Raji (cell line): ENCODE data around the gene NSMCE4A.
A peak's percentile ranks its signal among the peaks of the same experiment; 100 is the strongest.

Source experiments
- POLR2A ChIP-seq: IDR thresholded peaks from 2 replicates; pipeline ENCODE4 v1.6.1; 2011; ENCODE audit warnings: low read depth, low read length, control low read depth; ENCODE audit not compliant: insufficient read depth

The NSMCE4A gene

GRCh38 chr10:121974535-121975294 lies at the start of gene NSMCE4A:
TSS of gene NSMCE4A (minus strand) at chr10:121975217. CDS start at chr10:121975165, 52 bp downstream.
- peak; percentile 68 for TF ChIP-seq POLR2A

- TF ChIP-seq POLR2A, result no peak
These were observed 47.3 kb upstream of the NSMCE4A start for GRCh38 chr10:122022276-122022675.

DNA sequence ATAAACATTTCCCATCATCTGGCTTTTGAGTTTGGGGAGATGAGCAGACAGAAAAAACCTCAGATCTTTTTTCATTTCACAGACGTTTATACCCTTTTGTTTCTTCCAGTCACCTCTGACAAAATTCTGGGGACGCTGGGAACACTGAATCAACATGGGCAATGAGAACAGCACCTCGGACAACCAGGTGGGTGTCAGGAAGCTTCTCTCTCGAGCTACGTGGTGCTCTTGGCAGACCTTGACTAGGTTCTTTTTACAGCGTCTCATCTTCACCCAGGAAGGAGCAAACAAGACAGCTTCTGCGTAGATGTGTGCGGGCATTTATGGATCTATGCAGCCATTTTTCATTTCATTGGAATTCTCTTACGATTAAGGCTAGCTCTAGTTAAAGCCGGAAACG lies 46.8 kb upstream of the NSMCE4A start:
- TF ChIP-seq POLR2A, result no peak

DNA sequence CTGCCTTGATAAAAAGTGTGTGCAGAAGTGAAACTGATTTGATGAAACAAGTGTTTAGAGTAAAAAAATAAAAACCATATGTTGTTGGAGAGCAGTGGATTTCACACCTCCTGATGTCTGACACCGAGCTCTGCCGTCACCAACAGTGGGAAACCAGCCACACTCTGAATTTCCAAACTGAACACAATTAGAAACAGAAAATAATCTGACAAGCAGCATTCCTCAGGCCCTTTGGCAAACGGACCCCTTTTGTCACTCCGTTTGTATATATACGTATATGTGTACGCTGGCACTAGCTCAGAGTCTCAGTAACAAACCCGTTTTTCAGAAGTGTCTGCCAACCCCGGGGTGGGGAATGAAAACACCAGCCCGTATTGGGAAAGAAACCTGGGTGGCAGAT lies 46.4 kb upstream of the NSMCE4A start:
- TF ChIP-seq POLR2A, result no peak

GRCh38 chr10:122020226-122020625 lies 45.2 kb upstream of the NSMCE4A start:
- TF ChIP-seq POLR2A, result no peak

GRCh38 chr10:122019414-122019975 lies 44.5 kb upstream of the NSMCE4A start:
- no peak for TF ChIP-seq POLR2A

DNA sequence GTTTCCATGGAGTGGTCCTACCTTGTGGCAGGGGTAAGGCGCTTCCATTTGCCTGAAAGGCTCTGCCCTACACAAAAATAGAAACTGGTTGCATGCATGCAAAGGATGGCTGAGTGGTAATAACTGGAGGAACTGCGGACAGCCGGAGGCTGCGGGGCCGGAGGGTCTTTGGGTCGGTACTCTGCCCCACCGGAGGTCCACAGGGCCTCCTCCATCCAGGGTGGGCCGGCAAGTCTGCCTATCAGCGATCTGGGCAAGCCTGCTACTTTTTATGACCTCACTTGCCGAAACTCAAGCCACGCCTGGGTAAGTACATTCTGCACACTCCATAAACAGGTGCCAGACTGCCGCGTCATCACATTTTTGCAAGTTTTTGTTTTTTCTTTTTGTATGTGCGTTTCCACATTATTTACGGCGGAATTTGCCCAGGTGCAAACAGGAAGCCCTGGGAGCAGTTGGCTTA lies 44.0 kb upstream of the NSMCE4A start:
- TF ChIP-seq POLR2A, result no peak

DNA sequence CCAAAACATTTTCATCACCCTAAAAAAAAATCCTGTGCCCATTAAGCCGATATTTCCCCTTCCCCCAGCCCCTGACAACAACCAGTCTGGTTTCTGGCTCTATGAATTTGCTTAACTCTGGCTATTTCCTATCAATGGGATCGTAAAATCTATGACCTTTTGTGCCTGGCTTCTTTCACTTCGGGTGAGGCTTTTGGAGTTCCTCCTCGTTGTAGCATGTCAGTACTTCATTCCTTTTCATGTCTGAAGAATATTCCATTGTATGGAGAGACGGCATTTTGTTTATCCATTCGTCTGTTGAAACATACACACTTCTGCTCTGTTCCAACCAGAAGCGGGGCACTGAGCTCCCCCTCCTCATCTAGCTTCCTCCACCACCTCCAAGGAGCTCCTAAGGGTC lies 43.5 kb upstream of the NSMCE4A start:
- TF ChIP-seq POLR2A, result no peak

GRCh38 chr10:122014652-122015248 lies 39.7 kb upstream of the NSMCE4A start:
- no peak for TF ChIP-seq POLR2A

GRCh38 chr10:122013311-122013780 lies 38.3 kb upstream of the NSMCE4A start:
- TF ChIP-seq POLR2A, result no peak

DNA sequence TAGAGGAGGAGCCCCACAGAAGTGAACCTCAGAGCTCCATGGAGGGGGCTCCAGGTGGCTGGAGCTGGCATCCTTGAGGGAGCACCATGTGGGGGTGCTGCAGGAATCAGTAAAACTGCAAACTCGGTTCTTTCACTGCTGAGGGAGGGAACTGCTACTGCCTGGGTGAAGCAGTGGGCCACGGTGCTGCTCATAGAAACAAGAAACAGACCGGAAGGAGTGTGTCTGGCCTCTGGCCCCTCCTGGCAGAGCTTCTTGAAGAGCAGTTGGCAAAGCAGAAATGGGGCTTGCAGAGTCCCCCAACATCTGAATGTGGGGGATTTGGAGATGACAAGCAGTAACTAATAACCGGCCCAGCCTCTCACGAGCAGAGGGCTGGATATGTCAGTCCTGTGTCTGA lies 37.7 kb upstream of the NSMCE4A start:
- TF ChIP-seq POLR2A, result no peak

DNA sequence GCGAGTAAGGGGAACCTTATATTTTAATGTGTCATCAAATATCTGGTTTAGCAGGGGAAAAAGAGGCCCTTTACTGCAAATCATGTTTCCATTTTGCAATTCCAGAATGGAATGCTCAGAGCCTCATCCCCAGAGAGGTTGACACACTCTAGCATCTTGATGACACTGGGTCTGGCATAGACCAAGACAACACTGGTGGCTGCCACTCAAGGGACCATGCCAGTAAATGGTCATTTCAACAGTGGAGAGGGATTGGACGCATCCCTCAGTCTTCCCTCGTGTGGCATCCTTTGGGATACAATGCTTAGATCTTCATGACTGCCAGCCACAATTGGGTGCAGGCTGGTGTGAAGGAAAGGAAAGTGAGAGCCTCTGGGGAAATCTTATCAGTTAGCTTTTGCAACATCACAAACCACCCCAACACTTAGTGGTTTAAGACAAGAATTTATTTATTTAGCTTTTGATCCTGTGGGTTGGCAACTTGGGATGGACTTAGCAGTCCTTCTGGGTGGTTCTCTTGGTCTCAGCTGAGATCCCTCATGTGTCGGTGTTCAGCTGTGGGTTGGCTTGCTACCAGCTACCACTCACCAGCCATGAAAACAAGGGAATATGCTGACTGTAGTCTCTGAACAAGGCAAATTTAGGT lies 35.5 kb upstream of the NSMCE4A start:
- no peak for TF ChIP-seq POLR2A

- TF ChIP-seq POLR2A, result no peak
These were observed 32.4 kb upstream of the NSMCE4A start for GRCh38 chr10:122007415-122007814.

GRCh38 chr10:122001698-122002097 lies 26.7 kb upstream of the NSMCE4A start:
- TF ChIP-seq POLR2A, result no peak

DNA sequence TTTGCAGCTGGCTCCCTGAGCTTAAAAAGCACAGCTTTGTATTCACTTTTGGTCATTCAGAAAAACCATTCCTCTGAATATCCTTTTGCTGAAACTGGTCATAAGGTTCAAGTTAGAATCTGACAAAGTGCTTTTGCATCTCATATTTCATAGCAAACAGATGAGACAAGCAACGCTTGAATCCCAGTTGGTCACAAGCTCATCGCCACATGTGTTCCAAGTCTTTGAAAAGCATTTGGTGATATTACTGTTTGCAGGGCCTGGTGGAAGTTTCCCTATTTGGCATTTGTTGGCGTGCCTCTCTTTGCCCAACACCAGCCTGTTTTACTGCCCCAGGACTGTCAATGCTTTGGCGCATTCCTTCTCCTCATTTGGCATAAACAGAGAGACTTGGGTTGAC lies 24.3 kb upstream of the NSMCE4A start:
- no peak for TF ChIP-seq POLR2A

GRCh38 chr10:121998462-121998861 lies 23.4 kb upstream of the NSMCE4A start:
- TF ChIP-seq POLR2A, result no peak
